VCaP (cell line): ENCODE measurements around the gene MICAL3.

Experiments used
- H3K27ac ChIP-seq: fragments of 450-650 bp; 2 replicates; pipeline ENCODE4 v1.5.1; 2017
- CTCF ChIP-seq: fragments of 450-650 bp; conservative IDR thresholded peaks from 2 replicates; pipeline ENCODE4 v1.5.1; 2017; ENCODE audit warnings: mild to moderate bottlenecking, moderate library complexity

MICAL3 gene

DNA sequence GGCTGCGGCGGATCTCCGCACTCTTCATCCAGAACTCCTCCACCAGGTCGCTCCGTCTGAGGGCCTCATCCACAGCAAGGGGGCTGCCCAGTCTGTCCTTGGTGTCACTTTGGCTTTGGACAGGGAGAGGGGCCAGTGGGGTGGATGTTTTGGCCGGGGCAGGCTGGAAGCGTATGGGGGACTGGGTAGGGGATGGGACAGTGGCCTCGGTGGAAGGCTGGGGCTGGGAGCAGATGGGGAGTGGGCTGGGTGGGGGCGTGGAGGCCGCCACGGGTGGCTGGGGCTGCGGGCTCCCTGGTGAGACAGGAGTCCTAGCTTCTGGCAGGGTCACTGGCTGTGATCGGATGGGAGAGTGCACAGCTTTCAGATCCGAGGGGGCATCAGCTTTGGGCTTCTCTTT lies 205.7 kb downstream of the MICAL3 start:
- TF ChIP-seq CTCF: no peak
- H3K27ac ChIP-seq: no peak overlapping the region

DNA sequence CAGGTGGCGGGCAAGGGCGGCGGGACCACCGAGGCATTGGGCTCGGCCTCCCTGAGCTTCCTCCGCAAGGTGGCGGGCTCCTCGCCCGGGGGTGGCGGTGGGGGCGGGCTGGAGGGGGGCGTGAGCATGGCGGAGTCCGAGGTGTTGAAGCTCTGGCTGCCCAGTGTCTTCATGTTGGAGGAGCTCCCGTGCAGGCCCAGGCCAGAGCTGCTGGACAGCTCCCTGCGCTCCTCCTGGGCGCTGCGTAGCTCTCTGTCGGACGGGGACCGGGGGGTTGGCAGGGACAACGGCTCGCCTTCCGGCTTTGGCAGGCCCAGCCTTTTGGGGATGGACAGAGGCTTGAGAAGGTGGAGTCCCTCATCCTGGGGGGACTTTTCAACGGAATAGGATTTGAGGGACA lies 206.2 kb downstream of the MICAL3 start:
- H3K27ac ChIP-seq: no peak overlapping the region
- no peak for TF ChIP-seq CTCF

DNA sequence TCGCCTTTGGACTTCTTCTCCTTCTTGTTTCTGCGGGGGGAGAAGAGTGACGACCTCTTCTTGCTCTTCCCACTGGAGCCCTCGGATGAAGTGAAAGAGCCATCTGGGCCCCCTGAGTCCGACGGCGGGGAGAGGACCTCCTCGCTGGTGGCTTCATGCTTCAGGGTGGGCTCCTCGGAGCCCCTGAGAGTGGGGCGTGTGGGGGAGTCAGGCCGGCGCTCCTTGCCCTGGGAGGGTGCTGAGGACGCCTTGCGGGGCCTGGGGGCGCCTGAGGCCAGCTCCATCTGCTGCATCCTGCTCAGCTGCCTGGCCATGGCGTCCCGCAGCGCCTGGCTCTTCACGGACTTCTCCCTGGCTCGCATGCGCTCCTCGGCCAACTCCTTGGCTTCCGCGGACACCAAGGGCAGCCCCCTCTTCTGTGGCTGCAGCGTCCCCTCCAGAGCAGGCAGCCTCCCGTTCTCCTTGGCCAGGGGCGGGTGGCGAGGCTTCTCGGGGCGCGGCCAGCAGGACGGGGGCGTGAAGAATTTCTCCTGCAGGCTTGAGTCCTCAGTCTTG lies 206.8 kb downstream of the MICAL3 start:
- no peak for TF ChIP-seq CTCF
- no peak overlapping the region for H3K27ac ChIP-seq

GRCh38 chr22:17817079-17817478 lies 207.3 kb downstream of the MICAL3 start:
- no peak overlapping the region for H3K27ac ChIP-seq
- TF ChIP-seq CTCF: no peak

GRCh38 chr22:17816649-17817048 lies 207.7 kb downstream of the MICAL3 start:
- H3K27ac ChIP-seq: no peak overlapping the region
- no peak for TF ChIP-seq CTCF

- H3K27ac ChIP-seq: no peak overlapping the region
- TF ChIP-seq CTCF: no peak
These were observed 208.6 kb downstream of the MICAL3 start for GRCh38 chr22:17815703-17816254.

- TF ChIP-seq CTCF: no peak
These were observed 209.5 kb downstream of the MICAL3 start for GRCh38 chr22:17814830-17815229.

More at GRCh38 chr22:17814830-17815229, 209.5 kb downstream of the MICAL3 start:
- no peak overlapping the region for H3K27ac ChIP-seq
